Medulla oblongata (tissue), 1 donor: ENCODE results near the gene ZBTB33.

Source experiments
- DNase-seq: peaks from one replicate; pipeline ENCODE4 v3.0.0-alpha.2; 2015; ENCODE audit errors: extremely low spot score

ZBTB33 gene

DNA sequence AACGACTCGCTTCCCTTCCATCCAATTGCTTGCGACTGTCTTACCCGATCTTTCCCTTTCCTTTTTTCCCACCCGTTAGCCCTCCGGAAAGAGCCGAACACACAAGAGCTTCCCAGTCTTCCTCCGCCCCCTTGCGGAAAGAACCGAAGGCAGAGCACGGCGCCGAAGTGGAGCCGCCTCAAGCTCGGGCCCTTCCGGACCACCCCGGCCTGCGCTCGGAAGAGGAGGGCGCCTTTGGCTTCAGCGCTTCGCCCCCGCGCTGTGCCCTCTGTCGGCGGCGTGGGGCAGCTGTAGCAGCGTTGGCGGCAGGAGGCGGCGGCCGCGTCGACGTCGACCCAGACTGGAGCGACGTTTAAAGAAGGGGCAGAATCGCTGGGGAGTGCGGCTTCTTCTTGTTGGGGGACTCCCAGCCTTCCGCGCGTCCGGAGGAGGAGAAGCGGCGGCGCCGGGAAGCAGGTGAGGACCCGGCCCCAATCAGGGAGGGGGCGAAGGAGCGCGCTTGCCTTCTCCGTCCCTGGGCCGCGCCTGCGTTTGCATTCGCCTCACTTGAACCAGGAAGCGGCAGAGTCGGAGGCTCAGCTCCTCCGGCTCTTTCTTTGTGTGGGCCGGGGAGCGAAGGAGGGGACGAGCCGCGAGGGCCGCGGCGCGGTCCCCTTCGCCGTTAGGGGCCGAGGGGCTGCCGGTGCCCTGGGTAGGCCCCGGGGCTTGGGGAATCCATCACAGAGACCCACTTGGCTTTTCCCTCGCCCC is at the start of gene ZBTB33:
TSS of gene ZBTB33 (plus strand) at position 291 of the 750 bp plus-strand sequence. CDS start 2,604 bp downstream, outside the sequence.
- DNase-seq: peak; percentile 95

- DNase-seq: no peak
Measured at GRCh38 chrX:120200851-120201250, 49.8 kb upstream of the ZBTB33 start.

DNA sequence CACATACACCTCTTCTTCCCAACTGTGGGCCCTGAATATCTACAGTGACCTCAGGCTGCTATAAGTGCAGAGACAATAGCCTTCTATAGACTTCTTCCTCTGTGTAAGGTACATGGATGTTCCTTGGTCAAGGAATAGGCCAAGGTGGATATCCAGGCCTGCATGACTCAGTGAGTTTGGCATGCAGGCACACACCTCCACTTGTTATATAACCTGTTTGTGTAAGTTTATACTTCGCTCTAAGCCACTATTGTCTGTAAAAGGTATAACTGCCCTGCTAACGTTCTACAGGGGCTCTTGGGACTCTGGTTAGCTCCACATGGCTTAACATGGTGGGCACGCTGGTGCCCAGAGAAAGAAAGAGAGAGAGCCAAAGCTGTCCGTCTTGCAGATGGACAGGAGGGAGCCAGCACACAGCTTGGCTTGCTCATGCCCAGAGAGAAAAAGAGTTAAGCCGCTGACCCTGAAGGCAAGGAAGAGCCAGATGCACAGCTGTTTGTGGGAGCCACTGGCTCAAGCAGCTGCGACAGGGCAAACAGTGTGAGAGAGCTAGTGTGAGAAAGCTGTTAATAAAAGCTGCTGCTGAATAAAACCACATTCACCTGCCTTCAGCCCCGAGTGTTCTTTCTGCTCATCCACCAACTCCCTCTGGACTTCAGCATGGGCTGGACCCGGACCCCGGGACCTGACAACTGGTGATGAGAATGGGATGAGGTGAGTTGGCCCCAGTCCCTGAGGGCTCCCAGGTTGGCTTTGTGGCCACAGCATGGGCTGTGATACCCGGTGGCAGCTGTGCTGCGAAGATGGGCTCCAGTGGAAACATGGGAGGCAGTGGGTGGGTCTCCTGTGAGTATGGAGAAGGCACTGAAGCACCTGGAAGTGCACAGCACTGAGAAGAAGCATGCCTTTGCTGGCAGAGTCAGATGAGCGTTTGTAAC is 44.5 kb upstream of the ZBTB33 start:
- DNase-seq: no peak

- DNase-seq: peak; percentile 8
Measured at GRCh38 chrX:120207009-120207605, 43.5 kb upstream of the ZBTB33 start.

DNA sequence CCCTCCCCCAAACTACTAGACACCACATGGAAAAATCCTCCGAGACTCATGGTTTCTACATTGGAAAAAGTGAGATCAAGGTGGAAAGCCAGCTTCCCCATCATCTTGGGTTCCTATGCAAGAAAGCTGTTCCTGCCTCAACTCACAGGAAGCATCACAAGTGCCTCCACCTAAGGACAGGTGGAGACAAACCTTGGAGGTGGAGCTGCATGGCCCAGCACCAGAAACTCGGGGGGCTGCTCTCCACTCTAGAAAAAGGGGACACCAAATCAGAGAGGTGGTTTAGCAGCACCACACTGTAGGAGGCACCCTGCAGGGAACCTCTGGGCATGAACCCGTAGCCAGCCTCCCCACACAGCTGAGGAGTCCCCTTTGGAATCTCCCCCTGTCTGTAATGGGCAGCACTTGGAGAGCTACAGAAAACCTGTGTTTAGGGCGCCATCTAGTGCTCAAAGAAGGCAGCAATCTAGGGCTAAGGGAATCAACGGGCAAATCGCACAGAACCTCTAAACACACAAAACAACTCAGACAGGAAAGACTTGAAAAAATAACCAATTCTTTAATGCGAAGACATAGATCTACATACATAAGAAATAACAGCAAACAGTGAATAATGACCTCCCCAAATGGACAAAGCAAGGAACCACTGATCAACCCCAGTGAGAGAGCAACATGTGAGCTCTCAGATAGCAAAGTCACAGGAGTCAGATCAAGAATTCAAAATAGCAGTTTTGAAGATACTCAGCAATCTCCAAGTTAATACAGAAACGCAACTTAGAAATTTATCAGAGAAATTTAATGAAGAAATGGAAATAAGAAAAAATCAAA is 37.0 kb upstream of the ZBTB33 start:
- DNase-seq: peak; percentile 65

- no peak for DNase-seq
Measured at GRCh38 chrX:120223374-120223773, 27.2 kb upstream of the ZBTB33 start.

GRCh38 chrX:120224388-120224787 is 26.2 kb upstream of the ZBTB33 start:
- DNase-seq: no peak

GRCh38 chrX:120228187-120228908 is 22.3 kb upstream of the ZBTB33 start:
- no peak for DNase-seq

- no peak for DNase-seq
Measured at GRCh38 chrX:120235284-120235683, 15.3 kb upstream of the ZBTB33 start.

DNA sequence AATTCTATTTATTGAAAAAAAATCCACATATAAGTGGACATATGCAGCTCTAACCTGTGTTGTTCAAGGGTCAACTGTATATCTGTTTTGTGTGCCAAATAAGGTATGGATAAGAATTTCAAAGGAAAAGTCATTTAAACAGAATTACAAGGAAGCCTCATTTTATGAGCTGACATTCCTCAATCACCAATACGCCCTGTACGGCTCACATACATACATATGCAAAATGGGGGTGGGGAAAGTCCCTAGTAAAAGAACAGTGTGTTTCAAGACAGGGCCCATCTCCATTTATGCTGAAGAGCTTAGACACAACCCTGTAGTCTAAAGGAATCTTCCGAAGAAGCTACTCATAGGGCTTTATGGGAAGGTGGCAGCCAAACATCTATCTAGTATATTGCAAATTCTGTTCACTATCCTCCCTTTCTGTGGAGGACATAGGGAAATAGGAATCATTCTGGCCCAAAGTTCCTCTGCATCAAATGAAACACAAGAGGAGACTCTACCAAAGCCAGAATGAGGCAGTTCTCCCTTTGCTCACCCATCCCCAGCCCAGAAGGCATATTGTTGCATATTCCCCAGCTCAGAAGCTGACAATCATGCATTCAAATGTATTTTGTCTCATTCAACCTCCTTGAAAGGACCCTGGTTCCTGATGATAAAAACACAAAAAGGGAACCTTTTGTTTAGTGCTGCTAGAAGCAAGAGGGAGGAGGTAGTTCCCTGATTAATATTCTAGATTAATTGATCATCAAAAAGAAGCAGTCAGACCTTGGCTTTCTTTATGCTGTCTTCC is 13.7 kb upstream of the ZBTB33 start:
- DNase-seq: no peak

- no peak for DNase-seq
Measured at GRCh38 chrX:120238933-120239332, 11.7 kb upstream of the ZBTB33 start.

DNA sequence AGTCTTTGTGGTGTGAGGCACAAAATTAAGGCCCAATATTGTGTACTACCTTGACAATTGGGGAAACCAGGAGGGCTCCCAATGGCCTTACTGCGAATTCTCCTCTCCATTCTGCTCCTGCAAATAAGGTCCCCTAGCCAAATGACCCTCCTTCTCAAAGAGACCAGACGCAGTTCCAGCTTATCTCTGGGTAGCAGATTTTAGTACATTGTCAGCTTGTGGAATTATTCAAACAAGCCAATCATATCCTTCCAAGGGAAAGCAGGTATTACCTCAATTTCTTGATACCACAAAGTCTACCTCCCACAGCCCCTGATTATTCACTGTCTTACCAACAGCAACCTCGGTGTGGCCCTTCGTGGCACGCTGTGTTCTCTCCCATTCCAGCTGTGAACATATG is 7.8 kb upstream of the ZBTB33 start:
- no peak for DNase-seq

- no peak for DNase-seq
Measured at GRCh38 chrX:120244395-120244734, 6.2 kb upstream of the ZBTB33 start.

GRCh38 chrX:120244735-120245498 is 5.7 kb upstream of the ZBTB33 start:
- DNase-seq: peak; percentile 67

GRCh38 chrX:120251471-120252011 is 929 bp downstream of the ZBTB33 start:
- peak; percentile 33 for DNase-seq

DNA sequence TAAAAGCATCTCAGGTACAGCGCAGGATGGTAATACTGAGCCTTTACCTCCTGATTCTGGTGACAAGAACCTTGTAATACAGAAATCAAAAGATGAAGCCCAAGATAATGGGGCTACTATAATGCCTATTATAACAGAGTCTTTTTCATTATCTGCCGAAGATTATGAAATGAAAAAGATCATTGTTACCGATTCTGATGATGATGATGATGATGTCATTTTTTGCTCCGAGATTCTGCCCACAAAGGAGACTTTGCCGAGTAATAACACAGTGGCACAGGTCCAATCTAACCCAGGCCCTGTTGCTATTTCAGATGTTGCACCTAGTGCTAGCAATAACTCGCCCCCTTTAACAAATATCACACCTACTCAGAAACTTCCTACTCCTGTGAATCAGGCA is 3.2 kb downstream of the ZBTB33 start:
- no peak for DNase-seq

DNA sequence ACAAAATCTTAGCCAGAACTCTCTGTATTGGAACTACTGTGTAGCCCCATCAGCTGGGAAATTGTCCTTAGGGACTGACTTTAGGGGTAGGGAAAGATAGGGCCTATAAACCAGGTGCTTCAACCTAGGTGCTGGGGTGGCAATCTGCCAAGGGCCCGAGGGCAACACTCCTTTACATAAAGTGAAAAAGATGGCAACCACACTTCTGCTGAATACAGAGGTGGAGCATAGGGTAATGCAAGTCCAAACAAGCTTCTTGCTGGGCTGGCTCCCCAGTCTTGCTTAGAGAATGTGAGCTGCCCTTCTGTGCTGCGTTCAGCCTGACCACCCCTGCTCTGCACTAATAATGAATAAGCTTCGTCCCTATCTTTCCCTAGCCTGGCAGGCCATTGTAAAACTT is 9.8 kb downstream of the ZBTB33 start:
- no peak for DNase-seq

DNA sequence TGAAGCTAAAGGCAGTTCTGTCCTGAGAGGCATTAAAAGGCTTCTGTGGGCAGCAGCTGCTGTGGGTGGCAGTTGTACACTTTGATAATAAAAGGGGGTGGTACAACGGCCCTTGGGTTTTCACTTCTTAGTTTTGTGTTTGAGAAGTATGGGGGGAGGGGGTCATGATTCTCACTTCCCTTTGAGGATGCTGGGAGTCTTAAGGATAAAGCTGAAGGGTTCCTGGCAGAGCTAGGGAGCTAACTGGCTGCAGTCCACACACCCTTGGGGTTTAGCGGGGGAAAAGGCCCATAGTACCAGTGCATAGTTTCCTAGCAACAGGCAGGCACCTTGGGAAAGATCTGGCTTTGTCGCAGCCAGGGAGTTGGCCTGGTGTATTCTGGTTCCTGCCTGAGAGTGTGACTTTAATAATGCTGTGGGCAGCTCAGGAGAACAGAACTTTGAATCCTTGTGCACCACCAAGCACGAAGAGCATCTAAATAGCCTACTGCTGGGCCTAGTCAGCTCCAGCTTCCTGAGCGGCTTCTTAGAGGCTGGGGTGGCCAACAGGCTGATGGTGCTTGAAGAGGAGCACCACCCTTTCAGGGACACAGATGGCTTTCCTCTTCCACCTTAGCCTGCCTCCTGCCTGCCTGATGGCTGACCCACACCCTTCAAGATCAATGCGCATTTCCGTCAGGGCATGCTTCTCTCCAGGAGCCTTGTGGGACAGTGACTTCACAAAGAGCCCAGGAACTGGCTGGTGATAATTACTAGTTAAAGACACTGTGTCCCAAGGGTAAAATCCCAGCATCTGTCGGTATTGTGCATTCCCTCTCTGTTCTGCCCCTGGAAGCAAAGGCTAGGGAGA is 12.5 kb downstream of the ZBTB33 start:
- peak; percentile 38 for DNase-seq
